Endometrial microvascular endothelial cells (primary cell): Measurements from ENCODE around the gene TNIK. TPM values are rescaled to one million over a fixed set of nuclear protein-coding genes. Genes with fewer than 3 reads are reported as not detected.
"Not testable (repeated sequence)": the region's sequence is repeated elsewhere in the genome, so short reads cannot be mapped to it uniquely, and the experiment has no call there.

Source experiments
- in situ Hi-C: cut with HindIII; loops from 2 replicates; pipeline ENCODE4 v1.10.0; 2017; ENCODE audit warnings: low sequenced_read_pairs, low pct_unique_long_range_greater_than_20kb; ENCODE audit errors: inconsistent ontology term
- total RNA-seq: library from RNA; depleted of rRNA; stranded (reverse); fragments of >200 nt; gene quantifications from one replicate; pipeline ENCODE4 v1.2.3, GENCODE V29; 2015; ENCODE audit errors: inconsistent ontology term

TNIK gene
- total RNA-seq, 1 donor from 2014 or later: 22.9 TPM

GRCh38 chr3:171123915-171124314 lies 336.3 kb downstream of the TNIK start:
- in situ Hi-C loops: no loop called here

DNA sequence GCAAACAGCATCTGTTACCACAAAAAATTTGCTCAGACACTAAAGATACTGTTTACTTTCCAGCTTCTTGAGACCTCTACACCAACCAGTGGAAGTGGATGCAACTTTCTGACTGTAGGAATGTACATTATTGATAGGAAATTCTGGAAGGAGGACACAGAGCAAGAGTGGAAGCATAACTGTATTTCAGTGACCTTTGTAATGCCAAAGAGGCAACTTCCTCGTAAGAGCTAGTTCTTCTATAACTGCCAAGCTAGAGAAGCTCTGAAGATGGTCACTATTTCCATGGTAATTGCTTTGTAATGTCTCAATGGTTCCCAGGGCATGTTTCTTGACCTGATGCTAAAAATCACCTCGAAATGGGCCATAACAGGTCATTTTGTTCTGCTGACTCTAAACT lies 337.3 kb downstream of the TNIK start:
- in situ Hi-C loops: no loop called here

GRCh38 chr3:171122240-171122639 lies 338.0 kb downstream of the TNIK start:
- in situ Hi-C loops: no loop called here

GRCh38 chr3:171121801-171122200 lies 338.4 kb downstream of the TNIK start:
- in situ Hi-C loops: no loop called here

GRCh38 chr3:171119402-171119801 lies 340.8 kb downstream of the TNIK start:
- in situ Hi-C loops: not testable (repeated sequence)

- in situ Hi-C loops: not testable (repeated sequence)
Measured at GRCh38 chr3:171118993-171119392, 341.2 kb downstream of the TNIK start.

GRCh38 chr3:171116824-171117395 lies 343.3 kb downstream of the TNIK start:
- in situ Hi-C loops: no loop called here

- in situ Hi-C loops: no loop called here
Measured at GRCh38 chr3:171116365-171116764, 343.8 kb downstream of the TNIK start.

DNA sequence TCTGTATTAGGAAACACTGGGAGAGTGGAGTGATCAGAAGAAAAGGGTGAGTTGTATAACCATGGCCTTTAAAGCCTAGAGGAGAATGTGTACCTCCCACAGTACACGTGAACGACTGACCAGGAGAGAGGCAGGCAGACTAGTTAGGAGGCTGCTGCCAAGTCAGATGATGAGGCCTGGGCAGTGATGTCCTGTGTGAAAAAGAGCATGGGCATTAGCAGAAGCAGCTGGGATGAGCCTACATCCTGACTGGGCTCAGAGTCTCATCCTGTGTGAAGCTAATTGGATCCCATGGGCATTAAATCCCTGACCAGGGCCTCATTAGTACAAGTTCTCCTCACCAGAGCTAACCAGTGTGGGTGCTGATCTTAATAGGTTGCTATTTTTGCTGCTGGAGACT lies 344.5 kb downstream of the TNIK start:
- in situ Hi-C loops: no loop called here

DNA sequence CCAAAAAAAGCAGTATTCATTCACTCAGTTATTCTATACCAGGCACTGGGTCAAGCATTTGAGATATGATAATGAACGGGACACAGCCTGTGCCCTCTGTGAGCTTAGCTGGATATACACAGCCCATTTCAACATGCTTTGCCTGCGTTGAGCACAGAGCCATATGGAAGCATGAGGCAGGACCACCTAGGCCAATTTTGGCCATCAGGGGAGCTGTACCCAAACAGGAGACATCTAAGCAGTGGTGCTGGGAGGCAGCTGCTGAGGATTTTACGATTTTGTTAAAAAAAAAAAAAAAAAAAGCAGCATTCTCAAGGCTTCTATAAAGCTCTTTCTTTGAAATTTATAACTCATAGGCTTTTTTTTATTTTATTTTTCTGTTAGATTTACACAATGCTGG lies 346.5 kb downstream of the TNIK start:
- in situ Hi-C loops: no loop called here

- in situ Hi-C loops: no loop called here
Measured at GRCh38 chr3:171110715-171111114, 349.5 kb downstream of the TNIK start.

GRCh38 chr3:171108066-171108465 lies 352.1 kb downstream of the TNIK start:
- in situ Hi-C loops: no loop called here

DNA sequence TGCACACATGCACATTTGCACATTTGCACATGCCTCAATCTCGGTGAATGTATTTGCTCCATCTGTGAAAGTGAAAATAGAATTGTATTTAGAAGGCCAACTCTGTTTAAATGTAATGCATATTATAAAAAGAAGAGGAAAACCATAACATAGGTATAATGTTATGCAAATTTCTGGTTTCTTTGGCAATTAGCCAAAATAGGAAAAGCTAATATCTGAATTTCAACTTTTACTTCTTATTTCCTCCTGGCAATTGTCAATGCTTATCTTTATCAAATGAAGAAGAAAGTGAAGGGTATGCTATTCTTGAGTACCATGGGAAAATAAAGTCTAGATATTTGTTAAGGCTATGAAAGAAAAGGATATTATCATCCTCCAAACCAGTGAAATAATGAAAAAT lies 357.0 kb downstream of the TNIK start:
- in situ Hi-C loops: no loop called here

DNA sequence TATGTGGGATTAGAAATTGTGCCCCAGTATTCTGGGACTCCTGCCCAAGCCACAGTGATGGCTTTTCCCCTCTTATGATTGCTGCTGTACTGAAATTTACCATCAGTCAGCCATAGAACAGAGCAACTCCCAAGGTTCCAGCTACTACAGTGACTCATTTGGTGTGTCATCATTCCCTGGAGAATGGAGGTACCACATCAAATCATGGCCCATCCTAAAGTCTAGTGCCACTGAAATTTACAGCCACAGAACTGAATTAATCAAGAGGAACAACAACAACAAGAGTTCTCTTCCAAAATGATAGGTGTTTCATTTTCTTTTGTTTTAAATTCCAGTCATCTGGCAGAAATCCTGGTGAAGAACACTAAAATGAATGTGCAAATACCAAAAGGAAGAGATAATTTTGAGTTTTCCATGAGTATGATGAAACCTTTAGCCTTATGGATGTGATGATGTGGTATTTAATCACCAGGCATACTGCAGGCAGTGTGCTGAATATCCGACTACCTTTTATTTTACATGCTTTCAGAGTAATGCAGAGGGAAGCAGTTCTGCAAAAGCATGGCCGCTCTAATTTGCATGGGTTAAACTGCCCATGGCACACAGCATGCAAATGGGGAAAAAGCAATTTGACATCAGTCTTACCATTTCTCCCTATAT lies 358.1 kb downstream of the TNIK start:
- in situ Hi-C loops: no loop called here

DNA sequence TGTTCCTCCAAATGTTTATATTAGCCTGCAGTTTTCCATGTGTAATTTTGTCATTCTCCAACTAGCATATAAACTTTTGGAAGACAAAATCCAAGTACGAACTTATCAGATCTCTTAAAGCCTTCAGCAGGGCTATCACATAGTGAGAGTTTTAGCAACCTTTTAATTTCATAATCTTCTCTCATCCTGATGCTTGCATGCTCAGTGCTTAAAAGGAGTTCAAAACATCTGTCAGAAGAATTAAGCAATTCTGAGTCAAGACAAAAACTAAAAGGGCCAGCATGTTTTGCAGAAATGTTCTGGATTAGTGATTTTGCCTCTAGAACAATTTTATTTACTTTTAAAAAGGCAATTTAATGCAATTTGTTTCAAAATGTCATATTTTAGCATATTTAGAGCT lies 360.3 kb downstream of the TNIK start:
- in situ Hi-C loops: no loop called here

- in situ Hi-C loops: no loop called here
Measured at GRCh38 chr3:171095063-171095462, 365.1 kb downstream of the TNIK start.

DNA sequence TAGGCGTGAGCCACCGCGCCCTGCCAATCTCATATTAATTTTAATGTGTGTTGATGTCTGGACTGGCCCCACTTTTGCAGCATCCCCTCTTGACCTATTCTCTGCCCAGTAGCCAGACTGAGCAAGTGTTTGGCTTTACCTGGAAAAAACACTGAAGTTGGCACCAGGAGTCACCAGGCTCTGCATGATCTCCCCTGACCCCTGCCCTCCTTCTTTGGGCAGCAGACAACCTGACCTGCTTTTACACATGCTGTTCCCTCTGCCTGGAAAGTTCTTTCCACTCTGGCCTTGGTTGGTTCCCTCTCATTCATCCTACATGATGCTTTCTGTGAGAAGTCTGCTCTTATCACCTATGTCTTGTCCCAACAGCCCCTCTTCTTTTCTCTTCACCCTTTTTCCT lies 365.8 kb downstream of the TNIK start:
- in situ Hi-C loops: no loop called here

GRCh38 chr3:171093462-171093861 lies 366.7 kb downstream of the TNIK start:
- in situ Hi-C loops: no loop called here

DNA sequence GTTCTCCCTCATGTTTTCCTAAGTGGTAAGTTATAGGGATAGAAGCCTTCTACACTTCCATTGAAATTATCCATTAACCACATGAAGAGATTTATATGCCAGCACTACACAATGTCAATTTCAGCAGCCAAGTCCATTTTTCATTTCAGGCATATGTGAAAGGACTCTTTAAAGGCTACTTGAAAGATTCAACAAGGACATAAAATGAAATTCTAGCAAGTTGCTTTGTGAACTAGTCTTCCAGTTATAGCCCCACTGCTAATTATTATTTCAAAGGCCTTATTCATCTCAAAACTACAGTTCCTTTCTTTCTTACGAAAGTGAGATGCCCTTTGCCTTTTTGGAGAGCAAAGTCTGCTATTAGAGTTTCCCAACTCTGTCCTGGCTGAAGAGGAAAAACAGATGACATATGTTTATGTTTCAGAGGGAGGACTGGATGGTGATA lies 367.7 kb downstream of the TNIK start:
- in situ Hi-C loops: no loop called here

DNA sequence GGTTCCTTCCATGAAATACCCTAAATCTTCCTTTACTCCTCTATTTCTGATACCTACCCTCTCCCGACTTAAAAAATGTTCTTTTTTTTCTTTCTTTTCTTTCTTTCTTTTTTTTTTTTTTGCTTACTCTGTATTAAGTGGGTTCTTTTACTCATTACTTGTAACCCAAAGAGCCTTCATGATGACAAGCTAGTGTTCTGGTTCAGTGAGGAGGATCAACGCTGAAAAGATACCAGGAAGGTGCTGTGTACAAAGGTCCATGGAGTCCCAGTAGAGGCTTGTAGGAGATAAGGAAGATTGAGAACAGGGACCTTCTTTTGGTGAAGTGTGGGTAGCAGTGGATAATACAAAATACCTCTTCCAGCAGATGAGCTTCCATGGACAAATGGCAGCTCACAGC lies 369.9 kb downstream of the TNIK start:
- in situ Hi-C loops: no loop called here
